ENCODE measurements around the gene NECTIN1.

The NECTIN1 gene

GRCh38 chr11:119745776-119746535 is 17.0 kb upstream of the NECTIN1 start:
- H4K20me1 ChIP-seq (ENCODE audit: control insufficient read depth, insufficient read depth, low read depth, low read length) = no peaks in the 10 kb centered on the region; the same call in 1 of the 2 replicates
- H3K27me3 ChIP-seq (ENCODE audit: control insufficient read depth, low read length) = peaks cover 30% of the 10 kb centered on the region
- no peak overlapping the region for H3K27ac ChIP-seq (ENCODE audit: low read depth, low read length)
- H3F3A ChIP-seq (ENCODE audit: control insufficient read depth, insufficient read depth) = no peaks in the 10 kb centered on the region
- H3K79me2 ChIP-seq (ENCODE audit: control insufficient read depth, low read length) = no peaks in the 10 kb centered on the region
- H3K4me2 ChIP-seq (ENCODE audit: low read length) = no peak overlapping the region
- no peaks in the 10 kb centered on the region for H3K36me3 ChIP-seq (ENCODE audit: control insufficient read depth, low read length)
- no peaks in the 10 kb centered on the region for H3K9me2 ChIP-seq (replicated peaks; ENCODE audit: control insufficient read depth, low read length)
- TF ChIP-seq CTCF (IDR thresholded peaks at IDR 0.05; ENCODE audit: low read depth, low read length, poor library complexity, severe bottlenecking) (no peak), EZH2phosphoT487 (IDR thresholded peaks at IDR 0.05; ENCODE audit: borderline replicate concordance, low read length) (no peak)
- no peaks in the 10 kb centered on the region for H3K4me1 ChIP-seq (ENCODE audit: control insufficient read depth, low read length)
- no peak overlapping the region for H3K4me3 ChIP-seq (ENCODE audit: low read length)
- no peaks in the 10 kb centered on the region for H3K9me3 ChIP-seq (ENCODE audit: control insufficient read depth, insufficient read depth, low read length)

- H3K4me1 ChIP-seq (ENCODE audit: control insufficient read depth, low read length) = no peaks in the 10 kb centered on the region
- H3K9me2 ChIP-seq (replicated peaks; ENCODE audit: control insufficient read depth, low read length) = no peaks in the 10 kb centered on the region
- no peak overlapping the region for H3K4me3 ChIP-seq (ENCODE audit: low read length)
- TF ChIP-seq EZH2phosphoT487 (IDR thresholded peaks at IDR 0.05; ENCODE audit: borderline replicate concordance, low read length) (no peak), CTCF (IDR thresholded peaks at IDR 0.05; ENCODE audit: low read depth, low read length, poor library complexity, severe bottlenecking) (no peak)
- H3K27me3 ChIP-seq (ENCODE audit: control insufficient read depth, low read length) = peaks cover 24% of the 10 kb centered on the region
- H3K27ac ChIP-seq (ENCODE audit: low read depth, low read length) = no peak overlapping the region
- H3K9me3 ChIP-seq (ENCODE audit: control insufficient read depth, insufficient read depth, low read length) = no peaks in the 10 kb centered on the region
- H4K20me1 ChIP-seq (ENCODE audit: control insufficient read depth, insufficient read depth, low read depth, low read length) = no peaks in the 10 kb centered on the region; the same call in 1 of the 2 replicates
- no peak overlapping the region for H3K4me2 ChIP-seq (ENCODE audit: low read length)
- H3K36me3 ChIP-seq (ENCODE audit: control insufficient read depth, low read length) = no peaks in the 10 kb centered on the region
- H3K79me2 ChIP-seq (ENCODE audit: control insufficient read depth, low read length) = no peaks in the 10 kb centered on the region
- no peaks in the 10 kb centered on the region for H3F3A ChIP-seq (ENCODE audit: control insufficient read depth, insufficient read depth)
These were observed 16.1 kb upstream of the NECTIN1 start for GRCh38 chr11:119745112-119745511.

- TF ChIP-seq EZH2phosphoT487 (IDR thresholded peaks at IDR 0.05; ENCODE audit: borderline replicate concordance, low read length) = no peak
- no peak for TF ChIP-seq CTCF (IDR thresholded peaks at IDR 0.05; ENCODE audit: low read depth, low read length, poor library complexity, severe bottlenecking)
- Histone ChIP-seq H3K27ac (ENCODE audit: low read depth, low read length) (no peak overlapping the region), H4K20me1 (ENCODE audit: control insufficient read depth, insufficient read depth, low read depth, low read length) (no peaks in the 10 kb centered on the region; the same call in 1 of the 2 replicates), H3K9me3 (ENCODE audit: control insufficient read depth, insufficient read depth, low read length) (no peaks in the 10 kb centered on the region), H3K79me2 (ENCODE audit: control insufficient read depth, low read length) (no peaks in the 10 kb centered on the region), H3K9me2 (replicated peaks; ENCODE audit: control insufficient read depth, low read length) (no peaks in the 10 kb centered on the region), H3K4me2 (ENCODE audit: low read length) (no peak overlapping the region), H3F3A (ENCODE audit: control insufficient read depth, insufficient read depth) (no peaks in the 10 kb centered on the region), H3K4me3 (ENCODE audit: low read length) (no peak overlapping the region), H3K36me3 (ENCODE audit: control insufficient read depth, low read length) (no peaks in the 10 kb centered on the region), H3K4me1 (ENCODE audit: control insufficient read depth, low read length) (no peaks in the 10 kb centered on the region), H3K27me3 (ENCODE audit: control insufficient read depth, low read length) (peaks cover 25% of the 10 kb centered on the region)
These were observed 15.6 kb upstream of the NECTIN1 start for GRCh38 chr11:119744577-119744976.

All from DOHH2 (cell line).